Activated CD4-positive, alpha-beta memory T cell treated with anti-CD3 and anti-CD28 coated beads for 36 hours (primary cell): Measurements from ENCODE around the gene TBL1XR1. TPM values are rescaled to one million over a fixed set of nuclear protein-coding genes. Genes with fewer than 3 reads are reported as not detected.

Source experiments
- CTCF ChIA-PET: fragments of 350-600 bp; sonication (Branson Sonifier 250); formaldehyde crosslinking; loops from one replicate; lab custom pipeline; 2021; ENCODE audit warnings: antibody characterized with exemption, inconsistent platforms; lab: Charles Lee
- POLR2A ChIA-PET: fragments of 350-600 bp; sonication (Branson Sonifier 250); formaldehyde crosslinking; loops from one replicate; lab custom pipeline; 2021; ENCODE audit warnings: antibody characterized with exemption; lab: Charles Lee
- DNase-seq: peaks from one replicate; pipeline ENCODE4 v3.0.0-alpha.2; 2020
- H3K27ac Mint-ChIP-seq: one replicate; pipeline ENCODE4 v1.8.0; 2021; ENCODE audit warnings: mixed read lengths
- H3K27me3 Mint-ChIP-seq: one replicate; pipeline ENCODE4 v1.8.0; 2021; ENCODE audit warnings: mixed read lengths
- H3K36me3 Mint-ChIP-seq: one replicate; pipeline ENCODE4 v1.8.0; 2021; ENCODE audit warnings: mixed read lengths
- H3K4me1 Mint-ChIP-seq: one replicate; pipeline ENCODE4 v1.8.0; 2021; ENCODE audit warnings: low read depth, mixed read lengths
- H3K4me3 Mint-ChIP-seq: one replicate; pipeline ENCODE4 v1.8.0; 2021; ENCODE audit warnings: mild to moderate bottlenecking, mixed read lengths
- H3K9me3 Mint-ChIP-seq: one replicate; pipeline ENCODE4 v1.8.0; 2021; ENCODE audit warnings: mixed read lengths
- intact Hi-C: fragments of 100-400 bp; cut with micrococcal nuclease; formaldehyde crosslinking; loops from one replicate; pipeline ENCODE4 v1.15.1; 2023
- total RNA-seq, 2 experiments: library from RNA; stranded (reverse); gene quantifications; one replicate each; pipeline ENCODE4 v1.2.3, GENCODE V29; 2021

TBL1XR1 gene
- total RNA-seq, 2 experiments from 2014 or later = 158 to 167 TPM

- ChIA-PET POLR2A (no interaction called here), CTCF (interaction anchor here (0.5 kb wide), 2 partner anchors 88 to 365 kb away, joined by 3 read pairs; no protein-coding TSS in a partner anchor)
- peaks cover 31% of the 10 kb centered on the region for H3K4me1 Mint-ChIP-seq
- H3K4me3 Mint-ChIP-seq = no peak overlapping the region
- no peaks in the 10 kb centered on the region for H3K27me3 Mint-ChIP-seq
- peaks cover 2% of the 10 kb centered on the region for H3K36me3 Mint-ChIP-seq
- no peak for DNase-seq
- H3K9me3 Mint-ChIP-seq = no peaks in the 10 kb centered on the region
- H3K27ac Mint-ChIP-seq = peak overlapping the region; percentile 52
- intact Hi-C loops = loop anchor here (2.0 to 10.0 kb wide), 7 partner anchors 19 to 721 kb away; no protein-coding TSS in a partner anchor
These were observed 141.4 kb downstream of the TBL1XR1 start for GRCh38 chr3:177055605-177056571.

- intact Hi-C loops = loop anchor here (10.0 kb wide), 1 partner anchor 542 kb away; no protein-coding TSS in a partner anchor
- DNase-seq = no peak
- ChIA-PET CTCF (interaction anchor here (0.5 to 1.4 kb wide), 2 partner anchors 98 to 728 kb away, joined by 3 to 5 read pairs; no protein-coding TSS in a partner anchor), POLR2A (no interaction called here)
- Mint-ChIP-seq H3K9me3 (no peaks in the 10 kb centered on the region), H3K27me3 (no peaks in the 10 kb centered on the region), H3K4me3 (no peak overlapping the region), H3K27ac (no peak overlapping the region), H3K4me1 (peaks cover 19% of the 10 kb centered on the region), H3K36me3 (peaks cover 13% of the 10 kb centered on the region)
These were observed 144.2 kb downstream of the TBL1XR1 start for GRCh38 chr3:177053107-177053506.

- Mint-ChIP-seq H3K4me3 (no peak overlapping the region), H3K36me3 (peaks cover 19% of the 10 kb centered on the region), H3K27ac (no peak overlapping the region), H3K4me1 (peaks cover 19% of the 10 kb centered on the region), H3K9me3 (no peaks in the 10 kb centered on the region), H3K27me3 (no peaks in the 10 kb centered on the region)
- intact Hi-C loops = loop anchor here (2.0 to 10.0 kb wide), 2 partner anchors 543 to 613 kb away; no protein-coding TSS in a partner anchor
- POLR2A ChIA-PET = interaction anchor here (1.4 kb wide), 1 partner anchor 286 kb away, joined by 3 read pairs; no protein-coding TSS in a partner anchor
- CTCF ChIA-PET = interaction anchor here (0.5 to 2.6 kb wide), 18 partner anchors 12 to 1572 kb away, joined by 3 to 20 read pairs (median 4); no protein-coding TSS in a partner anchor
- DNase-seq = no peak
These were observed 145.9 kb downstream of the TBL1XR1 start for GRCh38 chr3:177051411-177051810.

- Mint-ChIP-seq H3K9me3 (no peaks in the 10 kb centered on the region), H3K4me1 (peaks cover 12% of the 10 kb centered on the region), H3K36me3 (peaks cover 26% of the 10 kb centered on the region), H3K4me3 (no peak overlapping the region), H3K27ac (no peak overlapping the region), H3K27me3 (no peaks in the 10 kb centered on the region)
- ChIA-PET POLR2A (interaction anchor here (1.4 kb wide), 1 partner anchor 287 kb away, joined by 3 read pairs; no protein-coding TSS in a partner anchor), CTCF (interaction anchor here (0.5 to 2.6 kb wide), 21 partner anchors 13 to 1573 kb away, joined by 3 to 20 read pairs (median 3); no protein-coding TSS in a partner anchor)
- no peak for DNase-seq
- intact Hi-C loops = loop anchor here (2.0 to 10.0 kb wide), 2 partner anchors 544 to 614 kb away; no protein-coding TSS in a partner anchor
These were observed 146.6 kb downstream of the TBL1XR1 start for GRCh38 chr3:177050501-177051237.

- H3K27ac Mint-ChIP-seq = no peak overlapping the region
- H3K9me3 Mint-ChIP-seq = peaks cover 10% of the 10 kb centered on the region
- intact Hi-C loops = no loop called here
- ChIA-PET POLR2A (no interaction called here), CTCF (interaction anchor here (0.6 kb wide), 1 partner anchor 1339 kb away, joined by 3 read pairs; no protein-coding TSS in a partner anchor)
- no peak for DNase-seq
- no peaks in the 10 kb centered on the region for H3K27me3 Mint-ChIP-seq
- no peak overlapping the region for H3K4me3 Mint-ChIP-seq
- H3K36me3 Mint-ChIP-seq = peaks cover 59% of the 10 kb centered on the region
- peaks cover 16% of the 10 kb centered on the region for H3K4me1 Mint-ChIP-seq
These were observed 151.5 kb downstream of the TBL1XR1 start for GRCh38 chr3:177045767-177046166.

- Mint-ChIP-seq H3K36me3 (peaks cover 59% of the 10 kb centered on the region), H3K27ac (no peak overlapping the region), H3K9me3 (peaks cover 10% of the 10 kb centered on the region), H3K4me1 (peaks cover 21% of the 10 kb centered on the region), H3K27me3 (no peaks in the 10 kb centered on the region), H3K4me3 (no peak overlapping the region)
- POLR2A ChIA-PET = no interaction called here
- CTCF ChIA-PET = no interaction called here
- no peak for DNase-seq
- intact Hi-C loops = no loop called here
These were observed 152.1 kb downstream of the TBL1XR1 start for GRCh38 chr3:177045222-177045621.

- POLR2A ChIA-PET = no interaction called here
- intact Hi-C loops = no loop called here
- H3K27ac Mint-ChIP-seq = no peak overlapping the region
- peaks cover 63% of the 10 kb centered on the region for H3K36me3 Mint-ChIP-seq
- no peak overlapping the region for H3K4me3 Mint-ChIP-seq
- DNase-seq = no peak
- peaks cover 10% of the 10 kb centered on the region for H3K9me3 Mint-ChIP-seq
- peaks cover 30% of the 10 kb centered on the region for H3K4me1 Mint-ChIP-seq
- CTCF ChIA-PET = no interaction called here
- no peaks in the 10 kb centered on the region for H3K27me3 Mint-ChIP-seq
These were observed 155.3 kb downstream of the TBL1XR1 start for GRCh38 chr3:177041730-177042551.

- ChIA-PET CTCF (no interaction called here), POLR2A (interaction anchor here (0.6 kb wide), 1 partner anchor 341 kb away, joined by 3 read pairs; no protein-coding TSS in a partner anchor)
- Mint-ChIP-seq H3K36me3 (peaks cover 59% of the 10 kb centered on the region), H3K4me3 (no peak overlapping the region), H3K27me3 (no peaks in the 10 kb centered on the region), H3K4me1 (peaks cover 30% of the 10 kb centered on the region), H3K27ac (no peak overlapping the region), H3K9me3 (peaks cover 10% of the 10 kb centered on the region)
- DNase-seq = no peak
- intact Hi-C loops = no loop called here
These were observed 156.1 kb downstream of the TBL1XR1 start for GRCh38 chr3:177041021-177041729.

- CTCF ChIA-PET = no interaction called here
- DNase-seq = no peak
- peaks cover 10% of the 10 kb centered on the region for H3K9me3 Mint-ChIP-seq
- no peak overlapping the region for H3K27ac Mint-ChIP-seq
- H3K4me1 Mint-ChIP-seq = peaks cover 30% of the 10 kb centered on the region
- intact Hi-C loops = no loop called here
- H3K36me3 Mint-ChIP-seq = peaks cover 56% of the 10 kb centered on the region
- no peaks in the 10 kb centered on the region for H3K27me3 Mint-ChIP-seq
- POLR2A ChIA-PET = no interaction called here
- H3K4me3 Mint-ChIP-seq = no peak overlapping the region
These were observed 157.6 kb downstream of the TBL1XR1 start for GRCh38 chr3:177039490-177040274.

GRCh38 chr3:177037241-177037640 lies 160.0 kb downstream of the TBL1XR1 start:
- peaks cover 52% of the 10 kb centered on the region for H3K36me3 Mint-ChIP-seq
- ChIA-PET POLR2A (no interaction called here), CTCF (no interaction called here)
- no peaks in the 10 kb centered on the region for H3K27me3 Mint-ChIP-seq
- peaks cover 24% of the 10 kb centered on the region for H3K4me1 Mint-ChIP-seq
- no peak overlapping the region for H3K4me3 Mint-ChIP-seq
- H3K9me3 Mint-ChIP-seq = no peaks in the 10 kb centered on the region
- no peak for DNase-seq
- no peak overlapping the region for H3K27ac Mint-ChIP-seq
- intact Hi-C loops = no loop called here
